SK-N-MC (cell line): ENCODE results near the gene DST.
A peak's percentile ranks its signal among the peaks of the same experiment; 100 is the strongest.

ENCODE experiments used
- DNase-seq: peaks from one replicate; pipeline ENCODE4 v3.0.0-alpha.2; 2011; ENCODE audit warnings: low read depth, low spot score
- H3K27ac ChIP-seq: fragments of 200-600 bp; sonication (generic); 2 replicates; pipeline ENCODE4 v1.5.1; 2016; ENCODE audit warnings: mixed run types
- H3K36me3 ChIP-seq: fragments of 200-600 bp; sonication (generic); 2 replicates; pipeline ENCODE4 v1.6.1; 2017; ENCODE audit warnings: antibody characterized with exemption, low read length, mixed read lengths; ENCODE audit not compliant: insufficient read depth
- H3K4me3 ChIP-seq: fragments of 200-600 bp; sonication (generic); 2 replicates; pipeline ENCODE4 v1.5.1; 2016
- H3K9ac ChIP-seq: fragments of 200-600 bp; sonication (generic); 2 replicates; pipeline ENCODE4 v1.8.0; 2017; ENCODE audit warnings: mixed run types, mixed read lengths; ENCODE audit not compliant: insufficient read length
- H3K9me3 ChIP-seq: fragments of 200-600 bp; sonication (generic); 2 replicates; pipeline ENCODE4 v1.6.1; 2017; ENCODE audit warnings: low read depth, mild to moderate bottlenecking, antibody characterized with exemption, low read length, moderate library complexity, mixed read lengths
- EZH2 ChIP-seq: fragments of 200-600 bp; sonication (generic); IDR thresholded peaks from one replicate; pipeline ENCODE4 v1.6.1; 2017; ENCODE audit warnings: antibody characterized with exemption
- FOXP2 ChIP-seq: optimal IDR thresholded peaks from 2 replicates; pipeline ENCODE3; 2011; ENCODE audit warnings: mild to moderate bottlenecking, moderate library complexity; ENCODE audit not compliant: insufficient read depth; ENCODE audit errors: extremely low read length, control extremely low read depth
- POLR2AphosphoS5 ChIP-seq: IDR thresholded peaks from 2 replicates; pipeline ENCODE4 v1.6.1; 2012; ENCODE audit warnings: mild to moderate bottlenecking, low read depth, low read length, borderline replicate concordance

DST gene

DNA sequence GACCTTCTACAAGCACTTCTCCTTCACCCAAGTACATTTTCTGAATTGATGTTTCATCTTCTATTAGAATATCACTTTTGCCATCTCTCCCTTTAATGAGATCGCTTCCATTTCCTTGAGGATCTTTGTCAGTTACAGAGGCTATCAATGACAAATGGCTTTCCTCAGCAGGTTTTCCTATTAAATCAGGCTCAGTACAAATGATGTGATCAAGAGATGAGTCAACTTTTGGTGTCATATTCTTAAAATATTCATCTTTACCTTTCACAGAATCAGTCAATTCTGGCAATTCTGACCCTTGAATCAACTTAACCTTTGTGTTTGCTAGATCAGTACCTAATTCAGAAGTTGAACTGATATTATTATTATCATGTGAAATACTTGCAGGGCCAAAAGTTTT is 37.3 kb downstream of the DST start:
- Histone ChIP-seq H3K9ac (no peak overlapping the region), H3K9me3 (no peaks in the 10 kb centered on the region), H3K27ac (no peak overlapping the region), H3K4me3 (no peak overlapping the region), H3K36me3 (no peaks in the 10 kb centered on the region)
- no peak for TF ChIP-seq EZH2
- TF ChIP-seq FOXP2, result no peak
- no peak for TF ChIP-seq POLR2AphosphoS5
- no peak for DNase-seq

DNA sequence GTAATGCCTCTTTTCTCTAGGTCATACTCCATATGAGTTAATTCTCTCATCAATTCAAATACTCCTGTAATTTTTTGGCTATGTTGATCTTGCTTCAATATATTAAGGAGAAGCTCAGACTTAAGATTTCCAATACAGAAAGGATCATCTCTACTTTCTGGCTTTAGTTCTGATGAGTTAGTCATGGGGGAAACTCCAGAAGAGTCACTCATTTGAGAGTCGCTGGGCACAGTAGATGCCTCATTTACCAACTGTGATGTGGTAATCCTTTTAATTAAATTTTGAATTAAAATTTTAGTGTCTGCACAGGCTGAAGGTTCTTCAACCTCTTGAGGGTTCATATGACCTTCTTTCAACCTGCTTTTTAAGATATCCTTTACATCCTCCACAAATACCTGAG is 38.5 kb downstream of the DST start:
- Histone ChIP-seq H3K36me3 (no peaks in the 10 kb centered on the region), H3K9me3 (no peaks in the 10 kb centered on the region), H3K4me3 (no peak overlapping the region), H3K9ac (no peak overlapping the region), H3K27ac (no peak overlapping the region)
- no peak for DNase-seq
- TF ChIP-seq POLR2AphosphoS5, result no peak
- TF ChIP-seq FOXP2, result no peak
- no peak for TF ChIP-seq EZH2

GRCh38 chr6:56601390-56601789 is 41.3 kb downstream of the DST start:
- no peaks in the 10 kb centered on the region for H3K36me3 ChIP-seq

DNA sequence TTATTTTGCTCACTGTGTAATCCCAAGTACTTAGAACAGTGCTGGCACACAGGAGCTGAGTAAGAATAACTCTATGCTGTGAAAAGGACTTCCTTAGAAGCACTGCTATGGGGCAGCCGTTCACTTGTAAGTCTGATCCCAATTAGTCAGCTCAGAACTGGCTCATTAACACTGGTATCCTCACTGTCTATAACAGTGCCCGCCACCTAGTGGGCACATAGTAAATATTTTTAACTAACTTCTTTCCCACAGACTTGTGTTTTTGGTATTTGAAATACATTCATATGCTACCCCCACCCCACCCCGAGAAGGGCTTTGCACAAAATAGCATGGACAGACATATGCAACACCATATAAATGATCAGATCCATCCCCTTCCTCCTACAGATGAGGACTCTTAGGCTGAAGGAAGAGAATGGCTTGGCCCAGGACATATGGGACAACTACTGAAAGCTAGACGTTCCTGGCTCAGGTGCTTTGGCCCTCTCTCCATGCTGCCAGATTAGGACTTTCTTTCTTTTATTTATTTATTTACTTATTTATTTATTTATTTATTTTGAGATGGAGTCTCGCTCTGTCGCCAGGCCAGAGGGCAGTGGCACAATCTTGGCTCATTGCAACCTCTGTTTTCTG is 47.1 kb downstream of the DST start:
- Histone ChIP-seq H3K36me3 (no peaks in the 10 kb centered on the region; the same call in 1 of the 2 replicates), H3K4me3 (no peak overlapping the region), H3K9ac (no peak overlapping the region), H3K9me3 (no peaks in the 10 kb centered on the region), H3K27ac (no peak overlapping the region)
- DNase-seq, result peak; percentile 40
- TF ChIP-seq EZH2, result no peak
- no peak for TF ChIP-seq POLR2AphosphoS5
- TF ChIP-seq FOXP2, result no peak

More at GRCh38 chr6:56601390-56601789, 41.3 kb downstream of the DST start:
- no peak overlapping the region for H3K27ac ChIP-seq
- no peaks in the 10 kb centered on the region for H3K9me3 ChIP-seq
- no peak overlapping the region for H3K4me3 ChIP-seq
- no peak for DNase-seq
- no peak overlapping the region for H3K9ac ChIP-seq
- TF ChIP-seq FOXP2 (no peak), EZH2 (no peak), POLR2AphosphoS5 (no peak)

DNA sequence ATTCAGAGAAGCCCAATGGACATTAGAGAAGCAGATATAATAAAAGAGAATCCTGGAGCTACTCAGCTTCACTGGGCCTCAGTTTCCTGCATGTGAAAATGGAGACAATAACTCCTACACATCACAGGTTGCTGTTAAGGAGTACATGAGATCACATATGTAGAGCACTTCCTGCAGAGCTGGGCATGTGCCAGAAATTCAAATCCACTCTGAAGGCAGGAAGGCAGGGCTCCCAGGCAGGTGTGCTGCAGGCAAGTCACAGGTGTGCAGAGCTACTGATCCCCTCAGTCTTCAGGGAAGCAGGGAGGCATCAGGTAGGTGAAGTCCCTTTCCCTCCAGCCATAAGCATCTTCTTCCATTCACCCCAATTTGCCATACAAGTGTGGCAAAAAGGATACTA is 48.0 kb downstream of the DST start:
- Histone ChIP-seq H3K9ac (no peak overlapping the region), H3K9me3 (no peaks in the 10 kb centered on the region), H3K27ac (no peak overlapping the region), H3K4me3 (no peak overlapping the region), H3K36me3 (no peaks in the 10 kb centered on the region; the same call in 1 of the 2 replicates)
- TF ChIP-seq FOXP2 (no peak), POLR2AphosphoS5 (no peak), EZH2 (no peak)
- DNase-seq, result no peak

DNA sequence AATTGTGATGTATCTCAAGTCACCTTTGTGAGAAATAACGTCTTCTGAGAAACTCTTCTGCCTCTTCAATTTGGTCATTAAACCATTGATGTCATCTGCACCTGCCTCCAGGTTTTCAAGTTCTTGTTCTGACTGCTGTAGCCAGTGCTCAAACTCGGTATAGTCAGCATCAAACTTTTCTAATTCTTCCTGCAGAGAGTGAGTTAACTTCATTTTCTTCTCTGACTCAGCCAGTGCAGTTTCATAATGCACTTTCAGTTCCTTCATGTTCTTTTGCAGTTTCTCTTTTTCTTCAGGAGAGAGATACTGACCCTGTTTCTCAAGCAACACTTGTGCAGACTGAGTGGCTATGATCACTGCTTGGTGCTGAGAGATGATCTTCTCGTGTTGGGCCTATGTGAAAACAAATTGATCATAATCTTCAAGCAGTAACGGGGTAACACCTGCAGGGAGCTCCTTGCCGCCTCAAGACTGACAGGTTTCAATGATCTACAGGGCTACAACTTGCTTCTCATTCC is 48.8 kb downstream of the DST start:
- no peaks in the 10 kb centered on the region for H3K9me3 ChIP-seq
- no peaks in the 10 kb centered on the region; the same call in 1 of the 2 replicates for H3K36me3 ChIP-seq
- TF ChIP-seq EZH2, result no peak
- TF ChIP-seq POLR2AphosphoS5, result no peak
- no peak for TF ChIP-seq FOXP2
- no peak overlapping the region for H3K4me3 ChIP-seq
- no peak for DNase-seq
- H3K27ac ChIP-seq, result no peak overlapping the region
- no peak overlapping the region for H3K9ac ChIP-seq

DNA sequence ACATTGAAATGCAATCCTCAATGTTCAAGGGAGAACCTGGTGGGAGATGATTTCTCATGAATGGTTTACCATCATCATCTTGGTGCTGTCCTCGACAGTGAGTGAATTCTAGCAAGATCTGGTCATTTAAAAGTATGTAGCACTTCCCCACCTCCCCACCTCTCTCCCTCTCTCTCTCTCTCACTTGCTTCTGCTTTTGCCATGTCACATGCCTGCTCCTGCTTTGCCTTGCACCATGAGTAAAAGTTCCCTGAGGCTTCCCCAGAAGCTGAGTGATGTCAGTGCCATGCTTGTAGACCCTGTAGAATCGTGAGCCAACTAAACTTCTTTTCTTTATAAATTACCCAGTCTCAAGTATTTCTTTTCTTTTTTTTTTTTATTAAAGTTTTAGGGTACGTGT is 60.5 kb downstream of the DST start:
- Histone ChIP-seq H3K36me3 (no peaks in the 10 kb centered on the region), H3K9ac (no peak overlapping the region), H3K27ac (no peak overlapping the region), H3K4me3 (no peak overlapping the region), H3K9me3 (no peaks in the 10 kb centered on the region)
- no peak for DNase-seq
- no peak for TF ChIP-seq FOXP2
- no peak for TF ChIP-seq EZH2
- TF ChIP-seq POLR2AphosphoS5, result no peak

- Histone ChIP-seq H3K9ac (no peak overlapping the region), H3K27ac (no peak overlapping the region)
- no peak for DNase-seq
These were observed 61.3 kb downstream of the DST start for GRCh38 chr6:56581296-56581925.

More at GRCh38 chr6:56581296-56581925, 61.3 kb downstream of the DST start:
- H3K4me3 ChIP-seq, result no peak overlapping the region
- TF ChIP-seq POLR2AphosphoS5 (no peak), FOXP2 (no peak), EZH2 (no peak)
- no peaks in the 10 kb centered on the region for H3K9me3 ChIP-seq
- no peaks in the 10 kb centered on the region for H3K36me3 ChIP-seq
